GM18498 (cell line): ENCODE measurements around the gene ZSCAN22.
"Not testable (repeated sequence)": the region's sequence is repeated elsewhere in the genome, so short reads cannot be mapped to it uniquely, and the experiment has no call there.

ENCODE experiments used
- ATAC-seq: cut with Tn5 transposase; IDR thresholded peaks from one replicate; pipeline ENCODE4 v1.9.1; 2021; ENCODE audit warnings: mild to moderate bottlenecking, moderate library complexity; ENCODE audit not compliant: unreplicated experiment

Gene ZSCAN22

DNA sequence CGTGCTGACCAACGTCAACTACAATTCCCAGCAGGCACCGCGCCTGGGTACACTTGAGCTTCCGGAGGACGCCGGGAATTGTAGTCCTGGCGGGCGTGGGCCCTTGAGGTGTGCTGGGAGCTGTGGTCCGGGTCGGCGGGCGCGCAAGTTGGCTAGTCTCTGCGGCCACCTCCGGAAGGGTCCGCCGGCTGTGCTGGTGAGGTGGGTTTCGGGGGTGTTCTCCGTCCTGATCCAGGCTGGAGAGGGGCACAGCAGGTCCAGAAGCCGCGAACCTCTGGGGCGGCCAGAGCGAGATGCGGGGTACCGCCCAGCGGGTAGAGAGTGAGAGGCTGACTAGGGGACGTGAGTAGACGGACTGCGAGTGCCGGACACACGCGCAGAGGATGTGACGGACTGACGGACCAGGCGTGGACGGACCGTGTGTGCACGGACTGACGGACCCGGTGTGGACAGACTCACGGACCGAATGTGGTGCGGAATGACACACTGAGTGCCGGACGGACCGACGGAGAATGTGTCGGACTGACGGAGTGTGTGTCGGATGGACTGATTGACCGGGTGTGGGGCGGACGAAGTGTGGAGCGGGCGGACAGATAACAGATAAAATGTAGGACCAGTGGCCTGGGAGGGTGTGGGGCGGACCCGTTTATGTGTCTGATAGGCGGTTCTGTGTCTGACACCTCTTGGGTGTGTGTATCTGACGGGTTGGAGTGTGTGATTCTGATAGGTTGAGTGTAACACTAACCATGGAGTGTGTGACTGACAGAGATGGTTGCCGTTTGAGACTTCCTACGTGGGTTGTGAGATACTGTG is at the start of gene ZSCAN22:
Gene ZSCAN22 (plus strand): TSS at position 81 of the 813 bp plus-strand sequence. CDS start 7,809 bp downstream, outside the sequence.
- ATAC-seq, result peak; percentile 88

DNA sequence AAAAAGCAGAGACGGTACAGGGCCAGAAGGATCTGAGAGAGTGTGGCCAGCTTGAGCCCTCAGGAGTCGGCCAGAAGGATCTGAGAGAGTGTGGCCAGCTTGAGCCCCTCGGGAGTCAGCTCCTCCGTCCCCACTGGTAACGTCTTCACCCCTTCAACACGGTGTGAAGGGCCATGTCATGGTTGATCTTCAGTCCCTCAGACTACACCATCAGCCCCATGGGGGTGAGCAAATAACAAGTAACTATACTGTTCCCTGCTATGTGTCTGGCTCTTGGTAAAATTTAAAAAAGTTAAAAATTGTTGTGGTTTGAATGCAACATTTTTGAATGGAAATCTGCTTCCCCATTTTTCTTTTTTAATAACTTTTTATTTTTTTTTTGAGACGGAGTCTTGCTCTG is 49.6 kb upstream of the ZSCAN22 start:
- ATAC-seq, result no peak

DNA sequence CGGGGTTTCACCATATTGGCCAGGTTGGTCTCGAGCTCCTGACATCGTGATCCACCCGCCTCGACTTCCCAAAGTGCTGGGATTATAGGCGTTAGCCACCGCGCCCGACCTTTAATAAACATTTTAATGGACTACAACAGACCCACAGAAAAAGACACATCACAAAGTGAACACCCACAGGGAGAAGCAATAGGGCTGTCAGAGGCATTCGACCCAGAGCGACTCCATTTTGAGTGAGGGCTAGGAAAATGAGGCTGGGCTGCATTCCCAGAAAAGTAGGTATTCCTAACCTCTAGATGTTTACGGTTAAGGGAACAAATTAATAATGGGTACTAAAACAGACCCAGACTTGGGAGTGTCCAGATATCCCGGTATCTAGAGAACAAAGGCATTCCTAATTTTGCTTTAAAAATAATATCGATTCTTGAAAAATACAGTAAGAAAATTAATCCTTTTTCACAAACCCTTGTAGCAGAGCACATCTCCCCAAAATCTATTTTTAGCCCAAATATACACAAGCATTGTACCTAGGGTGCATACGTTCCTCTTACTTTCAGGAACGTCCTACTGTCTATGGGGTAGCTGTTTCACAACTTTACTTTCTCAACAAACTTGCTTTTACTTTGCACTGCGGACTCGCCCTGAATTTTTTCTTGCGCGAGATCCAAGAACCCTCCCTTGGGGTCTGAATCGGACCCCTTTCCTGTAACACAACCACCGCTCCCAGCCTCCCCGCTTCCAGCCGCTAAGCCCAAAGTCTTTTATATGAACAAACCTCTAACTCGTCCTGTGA is 48.9 kb upstream of the ZSCAN22 start:
- no peak for ATAC-seq

DNA sequence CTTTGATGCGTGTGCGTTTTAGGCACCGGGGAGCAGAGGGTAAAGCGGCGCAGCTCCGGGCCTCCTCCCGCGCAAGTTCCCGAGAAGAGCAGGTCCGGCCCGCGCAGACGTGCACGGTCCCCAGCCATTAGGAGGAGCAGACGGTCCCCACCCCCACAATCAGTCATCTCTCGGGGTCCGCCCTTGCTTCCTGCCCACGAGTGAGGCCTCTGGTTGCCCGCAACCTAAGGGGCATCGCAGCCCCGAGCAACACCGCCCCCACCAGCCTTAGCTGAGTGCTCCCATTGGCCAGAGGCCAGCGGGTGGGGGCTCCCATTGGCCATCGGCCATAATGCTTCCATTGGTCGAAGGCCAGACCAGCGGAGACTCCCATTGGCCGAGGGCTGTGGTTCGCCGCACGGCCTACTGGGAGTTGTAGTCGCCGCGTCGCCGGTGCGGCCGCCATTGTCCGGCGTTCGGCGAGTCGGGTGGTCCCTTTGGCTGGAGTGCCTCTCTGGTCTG is 48.2 kb upstream of the ZSCAN22 start, which contains the start of gene ZNF8:
Gene ZNF8 (plus strand): TSS at position 415 of the 501 bp plus-strand sequence. CDS start 127 bp downstream, outside the sequence.
- ATAC-seq, result peak; percentile 97

DNA sequence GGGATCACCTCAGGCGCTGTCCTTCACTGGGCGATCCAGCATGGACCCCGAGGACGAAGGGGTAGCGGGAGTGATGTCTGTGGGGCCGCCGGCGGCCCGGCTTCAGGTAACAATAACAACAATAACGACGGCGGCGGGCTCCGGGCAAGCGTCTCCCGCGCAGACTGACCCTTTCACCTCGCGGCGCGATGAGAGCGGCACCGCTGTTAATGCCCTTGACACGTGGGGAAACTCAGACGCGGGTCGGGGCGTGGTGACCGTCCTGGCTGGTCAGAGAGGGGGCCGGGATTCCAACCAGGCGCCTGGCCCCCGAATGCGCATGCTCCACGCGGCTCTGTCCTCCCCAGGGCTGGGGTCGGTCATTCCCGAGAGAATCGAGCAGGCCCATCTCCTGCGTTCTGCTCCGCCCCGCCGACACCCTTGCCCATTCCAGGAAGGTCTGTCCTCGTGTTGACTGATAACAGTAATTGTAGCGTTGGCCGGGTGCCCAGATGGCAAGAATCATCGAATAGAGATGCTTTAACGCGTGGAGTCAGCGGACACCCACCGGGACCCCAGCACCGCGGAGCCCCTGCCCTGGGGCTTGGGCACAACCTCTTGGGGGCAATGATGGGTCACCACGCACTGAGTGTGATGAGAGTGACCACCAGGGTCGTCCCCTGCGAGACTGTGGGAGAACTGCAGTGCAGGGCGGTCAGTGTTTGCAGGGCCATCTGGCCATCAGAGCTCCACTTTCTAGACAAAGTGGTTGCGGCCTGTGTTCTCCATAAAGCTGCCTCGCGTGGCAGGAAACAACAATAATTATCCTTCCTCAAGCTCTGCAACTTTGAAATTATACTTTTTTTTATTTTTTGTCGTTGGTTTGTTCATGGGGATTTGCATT is 47.5 kb upstream of the ZSCAN22 start:
- ATAC-seq, result peak; percentile 25

DNA sequence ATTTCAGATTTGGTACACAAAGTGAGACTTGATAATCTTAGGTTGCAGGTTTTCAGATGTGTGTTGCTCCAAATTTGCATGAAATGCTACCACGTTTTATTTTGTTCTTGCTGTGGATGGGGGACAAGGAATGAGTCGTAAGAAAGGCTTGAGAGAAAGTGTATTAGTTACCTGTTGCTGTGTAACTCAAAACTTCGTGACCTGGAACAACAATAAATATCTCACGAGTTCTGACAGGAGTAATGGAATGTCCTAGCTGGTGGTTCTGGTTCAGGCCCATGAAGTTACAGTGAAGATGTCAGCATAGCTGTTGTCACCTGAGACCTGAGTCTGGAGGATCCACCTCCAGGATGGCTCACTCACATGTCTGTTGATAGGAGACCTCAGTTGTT is 46.9 kb upstream of the ZSCAN22 start:
- ATAC-seq, result no peak

DNA sequence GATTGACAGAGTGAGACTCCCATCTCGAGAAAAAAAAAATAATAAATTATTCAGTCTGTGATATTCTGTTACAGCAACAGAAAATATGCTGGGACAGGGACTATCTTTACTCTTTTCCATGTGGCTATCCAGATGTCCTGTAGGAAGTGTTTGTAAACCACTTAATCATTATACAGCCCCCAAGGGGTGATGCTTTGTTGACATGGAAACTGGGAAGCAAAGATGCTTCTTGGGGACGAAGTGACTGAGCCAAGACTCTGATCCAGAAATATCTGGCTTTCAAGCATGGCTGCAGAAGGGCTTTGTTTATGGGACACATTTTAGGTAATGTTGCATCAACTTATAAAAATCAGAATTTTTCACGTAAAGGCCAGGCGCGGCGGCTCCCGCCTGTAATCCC is 42.6 kb upstream of the ZSCAN22 start:
- ATAC-seq, result no peak

DNA sequence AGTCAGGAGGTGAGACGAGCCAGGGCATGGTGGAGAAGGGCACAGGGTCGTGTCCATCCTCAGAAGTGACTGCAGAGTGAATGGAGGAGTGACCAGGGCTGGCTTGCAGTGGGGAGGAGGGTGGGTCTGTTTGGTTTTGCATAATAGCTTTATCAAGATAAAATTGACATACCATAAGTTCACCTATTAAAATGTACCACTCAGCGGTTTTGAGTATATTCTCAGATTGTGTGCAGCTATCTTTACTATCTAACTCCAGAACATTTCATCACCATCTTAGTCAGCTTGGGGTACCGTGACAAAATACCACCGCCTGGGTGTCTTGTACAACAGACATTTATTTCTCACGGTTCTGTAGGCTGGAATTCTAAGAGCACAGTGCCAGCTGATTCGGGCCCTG is 34.9 kb upstream of the ZSCAN22 start:
- no peak for ATAC-seq

DNA sequence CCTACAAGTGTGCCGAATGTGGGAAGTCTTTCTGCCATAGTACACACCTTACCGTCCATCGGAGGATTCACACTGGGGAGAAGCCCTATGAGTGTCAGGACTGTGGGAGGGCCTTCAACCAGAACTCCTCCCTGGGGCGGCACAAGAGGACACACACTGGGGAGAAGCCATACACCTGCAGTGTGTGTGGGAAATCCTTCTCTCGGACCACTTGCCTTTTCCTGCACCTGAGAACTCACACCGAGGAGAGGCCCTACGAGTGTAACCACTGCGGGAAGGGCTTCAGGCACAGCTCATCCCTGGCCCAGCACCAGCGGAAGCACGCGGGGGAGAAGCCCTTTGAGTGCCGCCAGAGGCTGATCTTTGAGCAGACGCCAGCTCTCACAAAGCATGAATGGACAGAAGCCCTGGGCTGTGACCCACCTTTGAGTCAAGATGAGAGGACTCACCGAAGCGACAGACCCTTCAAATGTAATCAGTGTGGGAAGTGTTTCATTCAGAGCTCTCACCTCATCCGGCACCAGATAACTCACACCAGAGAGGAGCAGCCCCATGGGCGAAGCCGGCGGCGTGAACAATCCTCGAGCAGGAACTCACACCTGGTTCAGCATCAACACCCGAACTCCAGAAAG is 31.9 kb upstream of the ZSCAN22 start:
- no peak for ATAC-seq

DNA sequence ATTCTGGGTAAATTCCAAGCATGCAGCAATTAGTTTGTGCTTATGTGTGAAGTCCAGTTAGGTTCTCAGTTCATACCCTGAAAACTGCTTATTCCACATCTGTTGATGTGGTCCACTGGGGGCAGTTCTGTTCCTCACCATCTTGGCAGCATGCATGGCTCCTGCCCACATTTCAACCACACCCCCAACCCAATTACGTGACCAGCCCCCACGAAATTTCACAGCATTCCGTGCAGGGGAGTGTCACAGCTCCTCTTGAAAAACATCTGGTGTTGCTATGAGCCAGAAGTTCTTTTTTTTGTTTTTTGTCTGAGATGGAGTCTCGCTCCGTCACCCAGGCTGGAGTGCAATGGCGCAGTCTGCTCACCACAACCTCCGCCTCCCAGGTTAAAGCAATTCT is 30.7 kb upstream of the ZSCAN22 start:
- no peak for ATAC-seq

DNA sequence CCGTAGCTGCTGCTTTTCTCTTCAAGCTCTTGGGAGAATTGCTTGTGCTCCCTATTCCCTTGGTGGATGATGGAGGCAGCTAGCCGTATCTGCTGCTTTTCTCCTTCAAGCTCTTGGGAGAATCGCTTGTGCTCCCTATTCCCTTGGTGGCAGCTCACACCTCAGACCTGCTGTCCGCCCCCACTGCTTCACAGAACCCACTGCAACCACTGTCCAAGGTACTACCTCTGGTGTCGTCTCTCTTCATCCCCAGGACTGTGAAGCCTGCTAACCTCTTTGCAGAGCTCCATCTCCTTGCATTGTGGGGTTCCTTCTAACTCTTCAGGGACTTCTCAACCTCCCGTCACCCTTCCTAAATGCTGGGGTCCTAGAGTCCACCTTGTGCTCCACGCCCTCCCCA is 26.2 kb upstream of the ZSCAN22 start:
- ATAC-seq, result no peak

DNA sequence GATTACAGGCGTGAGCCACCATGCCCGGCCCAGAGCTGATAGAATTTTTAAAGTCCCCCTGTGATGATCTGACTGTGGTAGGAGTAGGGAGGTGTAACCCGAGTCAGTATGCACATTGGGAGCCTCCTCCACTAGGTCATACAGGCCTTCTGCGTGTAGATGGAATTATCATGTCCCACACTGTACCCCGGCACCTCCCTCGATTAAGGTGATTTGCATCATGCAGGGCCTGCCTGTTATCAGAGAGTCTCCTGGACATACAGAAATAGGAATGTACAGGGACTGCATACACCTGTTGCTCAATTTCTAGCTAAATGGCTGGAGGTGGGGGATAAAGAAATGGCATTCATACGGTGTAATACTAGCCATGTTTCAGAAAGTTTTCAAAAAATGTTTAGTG is 22.5 kb upstream of the ZSCAN22 start:
- no peak for ATAC-seq

DNA sequence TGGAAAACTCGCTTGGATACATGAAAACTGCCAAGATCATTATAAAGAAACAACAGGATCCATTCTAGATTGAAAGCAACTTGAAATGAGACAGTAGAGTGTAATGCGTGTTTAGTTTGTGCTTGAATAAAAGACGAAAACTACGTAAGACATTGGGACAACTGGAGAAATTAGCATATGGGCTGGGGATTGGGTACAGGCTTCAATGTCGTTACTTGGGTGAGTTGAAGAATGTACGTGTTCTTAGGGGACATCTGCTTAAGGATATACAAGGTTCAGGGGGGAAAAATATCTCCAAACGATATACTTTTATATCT is 22.1 kb upstream of the ZSCAN22 start:
- peak; percentile 9 for ATAC-seq

DNA sequence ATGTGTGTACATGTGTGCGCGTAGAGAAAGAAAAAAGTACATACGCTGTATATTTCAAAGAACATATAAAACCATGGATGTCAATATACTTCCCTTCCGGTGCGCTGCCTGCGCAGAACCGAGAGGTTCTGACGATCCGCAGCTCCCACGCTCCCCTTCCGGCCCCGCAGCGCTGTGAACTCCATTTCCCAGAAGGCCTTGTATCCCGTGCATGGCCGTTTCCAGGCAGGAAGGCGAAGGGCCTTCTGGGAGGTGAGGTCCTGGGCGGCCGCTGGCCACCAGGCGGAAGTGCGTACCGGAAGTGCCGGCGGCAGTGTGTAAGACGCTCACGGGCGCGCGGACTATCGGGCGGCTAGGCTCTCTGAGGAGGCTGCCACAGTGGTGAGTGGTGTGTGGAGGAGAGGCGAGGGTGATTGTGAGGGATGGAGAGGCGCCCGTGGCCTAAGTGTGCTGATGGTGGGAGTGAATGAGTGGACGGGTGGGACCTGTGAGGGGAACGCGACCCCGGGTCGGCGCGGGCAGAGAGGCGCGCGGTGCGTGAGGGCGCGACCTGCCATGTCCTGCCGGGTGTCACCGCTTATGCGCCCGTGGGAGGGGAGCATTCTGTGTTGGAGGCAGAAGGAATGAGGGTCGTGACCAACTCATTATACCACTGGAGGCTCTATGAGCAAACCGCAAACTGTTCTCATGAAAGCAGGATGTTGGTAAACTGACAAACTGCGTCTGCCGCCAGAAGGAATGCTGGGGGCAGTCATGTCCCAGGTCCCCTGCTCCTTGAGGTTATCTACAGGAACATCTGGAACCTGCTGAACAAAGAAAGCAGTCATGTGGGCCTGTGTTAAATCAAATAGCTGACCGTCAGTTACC is 21.5 kb upstream of the ZSCAN22 start, which contains the start of gene ERVK3-1:
Gene ERVK3-1 (plus strand): TSS at position 313 of the 867 bp plus-strand sequence. CDS start 6,792 bp downstream, outside the sequence.
- peak; percentile 95 for ATAC-seq

DNA sequence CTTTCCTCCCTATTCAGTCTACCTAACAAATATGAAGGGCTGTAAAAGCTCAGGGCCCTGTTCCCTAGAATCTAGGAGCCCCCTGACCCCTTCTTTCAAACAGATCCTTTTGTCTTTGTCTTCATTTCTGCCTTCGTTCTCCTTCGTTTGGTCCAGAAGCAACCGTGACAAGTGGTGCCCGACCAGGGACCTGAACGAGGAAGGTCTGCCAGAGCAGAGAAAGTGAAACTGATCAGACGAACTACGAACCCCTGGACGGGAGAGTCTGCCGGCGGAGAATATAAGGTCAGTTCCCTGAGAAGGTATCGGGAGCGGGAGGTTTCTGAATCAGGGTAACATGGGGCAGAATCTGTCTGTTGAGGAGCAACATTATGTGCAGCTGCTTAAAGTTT is 20.9 kb upstream of the ZSCAN22 start:
- no peak for ATAC-seq

DNA sequence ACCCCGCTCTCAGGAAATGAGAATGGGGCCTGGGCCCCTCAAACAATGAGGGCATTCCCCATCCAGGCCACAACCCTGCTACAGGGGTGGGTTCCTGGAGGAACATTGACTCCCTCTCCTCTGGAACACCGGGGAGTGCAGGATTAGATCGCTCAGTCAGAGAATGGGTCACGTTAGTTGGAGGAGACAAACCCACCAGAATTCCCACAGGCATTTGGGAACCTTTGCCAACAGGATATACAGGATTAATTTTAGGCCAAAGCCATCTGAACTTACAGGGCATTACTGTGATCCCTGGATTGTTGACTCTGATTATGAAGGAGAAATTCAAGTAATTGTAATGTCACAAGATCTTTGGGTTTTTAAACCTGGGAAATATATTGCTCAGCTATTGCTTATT is 19.1 kb upstream of the ZSCAN22 start:
- no peak for ATAC-seq

DNA sequence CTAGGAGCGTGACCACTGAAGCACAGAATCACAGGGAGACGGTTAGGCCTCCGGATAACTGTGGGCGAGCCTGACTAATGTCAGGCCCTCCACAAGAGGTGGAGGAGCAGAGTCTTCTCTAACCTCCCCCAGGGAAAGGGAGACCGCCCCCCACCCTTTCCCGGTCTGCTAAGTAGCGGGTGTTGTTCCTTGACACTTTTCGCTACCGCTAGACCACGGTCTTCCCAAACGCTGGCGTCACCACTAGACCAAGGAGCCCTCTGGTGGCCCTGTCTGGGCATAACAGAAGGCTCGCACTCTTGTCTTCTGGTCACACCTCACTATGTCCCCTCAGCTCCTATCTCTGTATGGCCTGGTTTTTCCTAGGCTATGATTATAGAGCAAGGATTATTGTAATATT is 16.1 kb upstream of the ZSCAN22 start:
- not testable (repeated sequence) for ATAC-seq

DNA sequence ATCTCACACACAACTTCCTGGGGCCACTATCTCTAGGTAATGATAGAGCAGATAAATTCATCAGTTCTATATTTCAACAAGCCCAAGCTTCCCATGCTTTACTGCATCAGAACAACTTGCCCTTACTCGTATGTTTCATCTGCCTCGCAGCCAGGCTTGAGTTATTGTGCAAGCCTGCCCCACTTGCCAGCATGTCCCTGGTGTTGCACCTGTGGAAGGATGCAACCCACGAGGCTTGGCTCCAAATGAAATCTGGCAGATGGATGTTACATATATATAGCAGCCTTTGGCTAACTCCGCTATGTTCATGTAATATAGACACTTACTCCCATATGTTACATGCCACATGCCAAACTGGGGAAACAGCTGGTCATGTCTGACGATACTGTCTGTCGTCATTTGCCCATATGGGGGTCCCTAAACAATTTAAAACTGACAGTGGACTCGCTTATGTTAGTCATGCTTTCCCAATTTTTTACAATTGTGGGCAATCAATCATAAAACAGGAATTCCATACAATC is 15.4 kb upstream of the ZSCAN22 start:
- no peak for ATAC-seq

DNA sequence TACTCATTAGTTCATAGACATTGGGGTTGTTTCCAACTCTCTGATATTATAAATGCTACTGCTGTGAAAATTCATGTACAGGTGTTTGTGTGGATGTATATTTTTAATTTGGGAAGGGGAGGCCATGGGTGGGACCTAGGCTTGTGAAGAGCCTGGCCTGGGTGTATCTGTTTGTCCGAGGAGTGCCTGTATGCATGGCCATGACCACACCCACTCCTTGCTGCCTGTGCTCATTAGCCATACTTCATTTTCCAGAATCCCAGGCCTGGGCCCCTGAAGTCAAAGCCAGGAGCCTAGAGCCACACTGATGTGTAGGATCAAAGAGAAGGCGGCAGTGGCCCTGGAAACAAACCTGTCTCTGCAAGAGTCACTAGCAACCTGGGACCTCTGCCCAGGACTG is 11.2 kb upstream of the ZSCAN22 start:
- ATAC-seq, result no peak
